PFSK-1 (cell line): ENCODE data around the gene GJA4.

ENCODE experiments used
- FOXP2 ChIP-seq: optimal IDR thresholded peaks from 2 replicates; pipeline ENCODE3; 2011; ENCODE audit warnings: borderline replicate concordance, control low read depth, inconsistent platforms; ENCODE audit not compliant: insufficient read depth; ENCODE audit errors: extremely low read length, extremely low read depth
- POLR2AphosphoS5 ChIP-seq: IDR thresholded peaks from 2 replicates; pipeline ENCODE4 v1.6.1; 2012; ENCODE audit warnings: low read depth, mild to moderate bottlenecking, control low read depth, low read length, moderate library complexity
- REST ChIP-seq, 2 experiments: IDR thresholded peaks; 2 replicates each; pipeline versions ENCODE4 v1.6.1 to v1.8.0; 2011 to 2012; ENCODE audit warnings: low read depth in 2 of 2, low read length in 2 of 2, control low read depth in 1 of 2, inconsistent platforms in 1 of 2, mild to moderate bottlenecking in 1 of 2, moderate library complexity in 1 of 2; ENCODE audit not compliant: insufficient read depth in 1 of 2
- SIN3A ChIP-seq: IDR thresholded peaks from 2 replicates; pipeline ENCODE4 v1.6.1; 2012; ENCODE audit warnings: mild to moderate bottlenecking, low read length, moderate library complexity, borderline replicate concordance; ENCODE audit not compliant: insufficient read depth
- TAF1 ChIP-seq: IDR thresholded peaks from 2 replicates; pipeline ENCODE4 v1.6.1; 2012; ENCODE audit warnings: low read length, control low read depth, borderline replicate concordance; ENCODE audit not compliant: insufficient read depth

GRCh38 chr1:34796990-34797389 is 4.2 kb downstream of the GJA4 start:
- TF ChIP-seq TAF1 (no peak), POLR2AphosphoS5 (no peak), REST (IDR thresholded peaks at IDR 0.05; ENCODE audit: insufficient read depth in 1 of 2, low read depth in 2 of 2, low read length in 2 of 2) (no peak), SIN3A (no peak), FOXP2 (no peak)
